Left renal cortex interstitium (tissue), 4 donors: ENCODE results near the gene CHADL. TPM values are rescaled to one million over a fixed set of nuclear protein-coding genes. Genes with fewer than 3 reads are reported as not detected.
"Not testable (repeated sequence)": the region's sequence is repeated elsewhere in the genome, so short reads cannot be mapped to it uniquely, and the experiment has no call there.

Experiments used
- DNase-seq, 4 donors: peaks; one replicate each; pipeline ENCODE4 v3.0.0-alpha.2; 2013; ENCODE audit warnings: low read depth in 4 of 4, low spot score in 2 of 4, missing footprints in 1 of 4
- polyA plus RNA-seq, 4 donors: library from polyadenylated mRNA; unstranded; fragments of 120-200 nt; gene quantifications; one replicate each; pipeline ENCODE4 v1.2.1, GENCODE V29; 2013; ENCODE audit not compliant: insufficient read length in 4 of 4

Gene CHADL
- polyA plus RNA-seq, 4 donors = 2.4 to 4.9 (median 4.0) TPM

DNA sequence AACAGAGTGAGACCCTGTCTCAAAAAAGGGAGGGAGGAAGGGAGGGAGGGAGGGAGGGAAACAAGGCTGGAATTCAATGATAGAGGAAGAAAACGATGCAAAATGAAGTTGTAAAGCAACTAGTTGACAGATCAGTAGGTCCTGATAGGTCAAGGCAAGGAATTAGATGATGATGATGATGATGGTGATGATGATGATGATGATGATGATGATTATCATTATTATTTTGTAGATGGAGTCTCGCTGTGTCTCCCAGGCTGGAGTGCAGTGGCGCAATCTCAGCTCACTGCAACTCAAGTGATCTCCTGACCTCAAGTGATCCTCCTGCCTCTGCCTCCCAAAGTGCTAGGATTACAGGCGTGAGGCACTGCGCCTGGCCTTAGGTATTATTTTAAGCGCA lies 46.9 kb downstream of the CHADL start:
- DNase-seq = no peak

DNA sequence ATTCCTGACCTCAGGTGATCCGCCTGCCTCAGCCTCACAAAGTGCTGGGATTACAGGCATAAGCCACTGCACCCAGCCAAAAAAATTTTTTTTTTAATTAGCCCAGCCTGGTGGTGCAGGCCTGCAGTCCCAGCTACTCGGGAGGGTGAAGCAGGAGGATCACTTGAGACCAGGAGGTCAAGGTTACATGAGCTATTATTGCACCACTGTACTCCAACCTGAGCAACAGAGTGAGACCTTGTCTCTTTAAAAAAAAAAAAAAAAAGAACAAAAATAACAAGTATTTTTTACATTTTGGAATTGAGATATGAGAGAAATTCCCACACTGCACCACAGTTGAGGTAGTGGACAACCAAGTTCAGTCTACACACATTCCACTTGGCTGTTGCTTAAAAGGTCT lies 49.3 kb downstream of the CHADL start:
- DNase-seq = no peak

DNA sequence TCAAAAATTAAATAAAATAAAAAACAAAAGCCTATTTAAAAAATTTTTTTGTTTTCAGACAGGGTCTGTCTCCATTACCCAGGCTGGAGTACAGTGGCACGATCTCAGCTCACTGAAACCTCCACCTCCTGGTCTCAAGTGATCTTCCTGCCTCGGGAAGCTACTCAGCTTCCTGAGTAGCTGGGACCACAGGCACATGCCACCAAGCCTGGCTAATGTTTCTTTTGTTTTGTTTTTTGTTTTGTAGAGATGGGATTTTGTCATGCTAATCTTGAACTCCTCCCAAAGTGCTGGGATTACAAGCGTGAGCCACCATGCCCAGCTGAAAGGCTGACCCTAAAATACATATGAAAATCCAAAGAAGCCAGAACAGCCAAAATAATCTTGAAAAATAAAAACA lies 56.1 kb downstream of the CHADL start:
- no peak for DNase-seq

DNA sequence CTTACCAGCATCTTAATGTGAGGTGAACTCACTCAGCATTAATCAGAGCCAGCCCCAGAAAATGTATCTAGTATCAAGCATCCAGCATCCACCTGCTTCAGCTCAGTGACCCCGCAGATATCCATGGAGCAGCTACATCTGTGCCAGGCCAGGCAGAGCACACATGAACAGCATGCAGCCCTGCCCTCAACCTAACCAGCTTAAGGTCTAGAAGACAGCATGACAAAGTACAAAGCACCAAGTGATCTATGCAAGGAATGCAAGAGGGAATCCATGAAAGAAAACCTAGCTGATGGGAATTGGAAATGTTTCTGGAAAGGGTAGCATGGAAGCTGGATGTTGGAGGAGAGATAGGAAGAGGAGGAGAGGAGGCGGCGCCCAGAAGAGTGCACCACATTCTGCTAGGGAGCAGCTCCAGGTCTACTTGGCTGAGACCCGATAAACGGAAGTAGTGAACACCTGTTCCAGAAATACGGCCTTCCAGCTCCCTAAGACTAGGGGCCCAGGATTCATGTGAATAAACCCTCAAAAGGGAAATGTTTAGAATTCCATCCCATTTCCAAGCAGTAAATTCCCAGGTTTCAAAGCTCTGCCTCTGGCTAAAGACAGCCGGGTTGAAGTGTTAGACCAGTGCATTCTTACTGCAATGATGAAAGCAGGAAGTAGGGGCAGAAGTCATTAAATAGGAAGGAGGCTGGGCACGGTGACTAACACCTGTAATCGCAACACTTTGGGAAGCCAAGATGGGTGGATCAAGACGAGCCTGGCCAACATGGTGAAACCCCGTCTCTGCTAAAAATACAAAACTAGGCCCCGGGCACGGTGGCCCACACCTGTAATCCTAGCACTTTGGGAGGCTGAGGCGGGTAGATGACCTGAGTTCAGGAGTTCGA lies 59.1 kb downstream of the CHADL start:
- DNase-seq = no peak

DNA sequence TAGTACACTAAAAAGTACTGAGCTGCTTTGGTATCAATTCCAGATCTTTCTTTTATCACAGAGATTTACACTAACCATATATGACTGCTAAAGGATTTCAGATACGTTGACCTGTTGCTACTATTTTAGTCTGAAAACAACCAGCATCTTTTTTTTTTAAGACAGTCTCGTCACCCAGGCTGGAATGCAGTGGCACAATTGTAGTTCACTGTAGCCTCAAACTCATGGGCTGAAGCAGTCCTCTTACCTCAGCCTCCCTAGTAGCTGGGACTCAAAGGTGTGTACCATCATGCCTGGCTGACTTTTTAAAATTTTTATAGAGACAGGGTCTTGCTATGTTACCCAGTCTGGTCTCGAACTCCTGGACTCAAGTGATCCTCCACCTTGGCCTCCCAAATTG lies 59.8 kb downstream of the CHADL start:
- no peak for DNase-seq

GRCh38 chr22:41180362-41180761 lies 60.4 kb downstream of the CHADL start:
- not testable (repeated sequence) for DNase-seq

Other genes with a start within 250 kb of the CHADL start
- 10 to 100 TPM; 41.7 to 73.9 (median 59.4) TPM for gene EP300, start 148.3 kb downstream of the CHADL start, polyA plus RNA-seq
- 10 to 100 TPM; 24.5 to 27.7 (median 25.8) TPM for gene L3MBTL2, start 35.6 kb downstream of the CHADL start, polyA plus RNA-seq
- 10 to 100 TPM; 45.4 to 60.6 (median 56.8) TPM for gene RANGAP1, start 45.3 kb upstream of the CHADL start, polyA plus RNA-seq
- 100 to 1,000 TPM in 2 of 4 donors, 10 to 100 TPM in 2; 70.6 to 109 (median 94.8) TPM for gene ZC3H7B, start 60.6 kb upstream of the CHADL start, polyA plus RNA-seq
- gene TEF, start 141.0 kb upstream of the CHADL start, polyA plus RNA-seq = 10 to 100 TPM; 14.9 to 19.4 (median 18.8) TPM
- gene TOB2, start 205.9 kb upstream of the CHADL start, polyA plus RNA-seq = 10 to 100 TPM; 47.2 to 62.2 (median 53.7) TPM
- gene PHF5A, start 227.8 kb upstream of the CHADL start, polyA plus RNA-seq = 10 to 100 TPM; 49.1 to 64.4 (median 62.0) TPM
- gene ACO2, start 228.2 kb upstream of the CHADL start, polyA plus RNA-seq = 100 to 1,000 TPM; 127 to 158 (median 136) TPM